ENCODE measurements around the gene HPSE2.
"Not testable (repeated sequence)": the region's sequence is repeated elsewhere in the genome, so short reads cannot be mapped to it uniquely, and the experiment has no call there.

HPSE2 gene

GRCh38 chr10:98908868-98909267 lies 326.8 kb downstream of the HPSE2 start:
- Histone ChIP-seq H3K36me3 (ENCODE audit: insufficient read depth, insufficient read length, low read length) (no peaks in the 10 kb centered on the region), H3K4me3 (ENCODE audit: insufficient read length, low read depth) (no peak overlapping the region), H3K4me1 (ENCODE audit: insufficient read depth, insufficient read length) (no peaks in the 10 kb centered on the region), H3K9ac (ENCODE audit: insufficient read length, low read depth) (no peak overlapping the region), H3K27me3 (ENCODE audit: insufficient read depth, insufficient read length) (no peaks in the 10 kb centered on the region), H3K9me3 (ENCODE audit: insufficient read depth, low read length) (no peaks in the 10 kb centered on the region)
- DNase-seq (ENCODE audit: low read depth, low spot score) = no peak
- TF ChIP-seq YY1 (IDR thresholded peaks at IDR 0.05; ENCODE audit: insufficient read depth, insufficient read length) (no peak), ZNF274 (IDR thresholded peaks at IDR 0.05; ENCODE audit: low read depth, low read length) (no peak), SUZ12 (IDR thresholded peaks at IDR 0.05; ENCODE audit: extremely low read depth, insufficient read depth, insufficient read length) (no peak)

GRCh38 chr10:98908247-98908646 lies 327.4 kb downstream of the HPSE2 start:
- H3K9ac ChIP-seq (ENCODE audit: insufficient read length, low read depth); H3K27me3 ChIP-seq (ENCODE audit: insufficient read depth, insufficient read length); H3K9me3 ChIP-seq (ENCODE audit: insufficient read depth, low read length); DNase-seq (ENCODE audit: low read depth, low spot score); H3K4me1 ChIP-seq (ENCODE audit: insufficient read depth, insufficient read length); H3K4me3 ChIP-seq (ENCODE audit: insufficient read length, low read depth); H3K36me3 ChIP-seq (ENCODE audit: insufficient read depth, insufficient read length, low read length): not testable (repeated sequence)

- H3K27me3 ChIP-seq (ENCODE audit: insufficient read depth, insufficient read length) = no peaks in the 10 kb centered on the region
- no peaks in the 10 kb centered on the region for H3K4me1 ChIP-seq (ENCODE audit: insufficient read depth, insufficient read length)
- no peaks in the 10 kb centered on the region for H3K36me3 ChIP-seq (ENCODE audit: insufficient read depth, insufficient read length, low read length)
- DNase-seq (ENCODE audit: low read depth, low spot score) = no peak
- no peak overlapping the region for H3K9ac ChIP-seq (ENCODE audit: insufficient read length, low read depth)
- no peaks in the 10 kb centered on the region for H3K9me3 ChIP-seq (ENCODE audit: insufficient read depth, low read length)
- no peak for TF ChIP-seq SUZ12 (IDR thresholded peaks at IDR 0.05; ENCODE audit: extremely low read depth, insufficient read depth, insufficient read length)
- H3K4me3 ChIP-seq (ENCODE audit: insufficient read length, low read depth) = no peak overlapping the region
Measured at GRCh38 chr10:98901441-98902110, 334.1 kb downstream of the HPSE2 start.

GRCh38 chr10:98899018-98899417 lies 336.6 kb downstream of the HPSE2 start:
- no peaks in the 10 kb centered on the region for H3K36me3 ChIP-seq (ENCODE audit: insufficient read depth, insufficient read length, low read length)
- no peak overlapping the region for H3K4me3 ChIP-seq (ENCODE audit: insufficient read length, low read depth)
- DNase-seq (ENCODE audit: low read depth, low spot score) = no peak
- no peak overlapping the region for H3K9ac ChIP-seq (ENCODE audit: insufficient read length, low read depth)
- TF ChIP-seq SUZ12 (IDR thresholded peaks at IDR 0.05; ENCODE audit: extremely low read depth, insufficient read depth, insufficient read length) (no peak), ZNF274 (IDR thresholded peaks at IDR 0.05; ENCODE audit: low read depth, low read length) (no peak), YY1 (IDR thresholded peaks at IDR 0.05; ENCODE audit: insufficient read depth, insufficient read length) (no peak)
- H3K27me3 ChIP-seq (ENCODE audit: insufficient read depth, insufficient read length) = no peaks in the 10 kb centered on the region
- no peaks in the 10 kb centered on the region for H3K9me3 ChIP-seq (ENCODE audit: insufficient read depth, low read length)
- H3K4me1 ChIP-seq (ENCODE audit: insufficient read depth, insufficient read length) = no peaks in the 10 kb centered on the region

- H3K27me3 ChIP-seq (ENCODE audit: insufficient read depth, insufficient read length) = no peaks in the 10 kb centered on the region
- H3K36me3 ChIP-seq (ENCODE audit: insufficient read depth, insufficient read length, low read length) = no peaks in the 10 kb centered on the region
- no peak overlapping the region for H3K4me3 ChIP-seq (ENCODE audit: insufficient read length, low read depth)
- H3K9me3 ChIP-seq (ENCODE audit: insufficient read depth, low read length) = no peaks in the 10 kb centered on the region
- no peaks in the 10 kb centered on the region for H3K4me1 ChIP-seq (ENCODE audit: insufficient read depth, insufficient read length)
- DNase-seq (ENCODE audit: low read depth, low spot score) = no peak
- H3K9ac ChIP-seq (ENCODE audit: insufficient read length, low read depth) = no peak overlapping the region
- TF ChIP-seq ZNF274 (IDR thresholded peaks at IDR 0.05; ENCODE audit: low read depth, low read length) (no peak), SUZ12 (IDR thresholded peaks at IDR 0.05; ENCODE audit: extremely low read depth, insufficient read depth, insufficient read length) (no peak), YY1 (IDR thresholded peaks at IDR 0.05; ENCODE audit: insufficient read depth, insufficient read length) (no peak)
Measured at GRCh38 chr10:98892523-98892922, 343.1 kb downstream of the HPSE2 start.

- Histone ChIP-seq H3K9ac (ENCODE audit: insufficient read length, low read depth) (no peak overlapping the region), H3K4me3 (ENCODE audit: insufficient read length, low read depth) (no peak overlapping the region), H3K27me3 (ENCODE audit: insufficient read depth, insufficient read length) (no peaks in the 10 kb centered on the region), H3K36me3 (ENCODE audit: insufficient read depth, insufficient read length, low read length) (no peaks in the 10 kb centered on the region), H3K9me3 (ENCODE audit: insufficient read depth, low read length) (no peaks in the 10 kb centered on the region), H3K4me1 (ENCODE audit: insufficient read depth, insufficient read length) (no peaks in the 10 kb centered on the region)
- no peak for DNase-seq (ENCODE audit: low read depth, low spot score)
- TF ChIP-seq SUZ12 (IDR thresholded peaks at IDR 0.05; ENCODE audit: extremely low read depth, insufficient read depth, insufficient read length) (no peak), YY1 (IDR thresholded peaks at IDR 0.05; ENCODE audit: insufficient read depth, insufficient read length) (no peak), ZNF274 (IDR thresholded peaks at IDR 0.05; ENCODE audit: low read depth, low read length) (no peak)
Measured at GRCh38 chr10:98886686-98887085, 349.0 kb downstream of the HPSE2 start.

GRCh38 chr10:98885378-98885777 lies 350.3 kb downstream of the HPSE2 start:
- H3K4me3 ChIP-seq (ENCODE audit: insufficient read length, low read depth) = no peak overlapping the region
- no peaks in the 10 kb centered on the region for H3K27me3 ChIP-seq (ENCODE audit: insufficient read depth, insufficient read length)
- H3K36me3 ChIP-seq (ENCODE audit: insufficient read depth, insufficient read length, low read length) = no peaks in the 10 kb centered on the region
- DNase-seq (ENCODE audit: low read depth, low spot score) = no peak
- TF ChIP-seq ZNF274 (IDR thresholded peaks at IDR 0.05; ENCODE audit: low read depth, low read length) = no peak
- no peaks in the 10 kb centered on the region for H3K4me1 ChIP-seq (ENCODE audit: insufficient read depth, insufficient read length)
- no peaks in the 10 kb centered on the region for H3K9me3 ChIP-seq (ENCODE audit: insufficient read depth, low read length)
- H3K9ac ChIP-seq (ENCODE audit: insufficient read length, low read depth) = no peak overlapping the region

- no peaks in the 10 kb centered on the region for H3K27me3 ChIP-seq (ENCODE audit: insufficient read depth, insufficient read length)
- H3K9ac ChIP-seq (ENCODE audit: insufficient read length, low read depth) = no peak overlapping the region
- no peak for DNase-seq (ENCODE audit: low read depth, low spot score)
- no peak for TF ChIP-seq YY1 (IDR thresholded peaks at IDR 0.05; ENCODE audit: insufficient read depth, insufficient read length)
- no peak for TF ChIP-seq SUZ12 (IDR thresholded peaks at IDR 0.05; ENCODE audit: extremely low read depth, insufficient read depth, insufficient read length)
- no peak for TF ChIP-seq ZNF274 (IDR thresholded peaks at IDR 0.05; ENCODE audit: low read depth, low read length)
- no peaks in the 10 kb centered on the region for H3K9me3 ChIP-seq (ENCODE audit: insufficient read depth, low read length)
- H3K36me3 ChIP-seq (ENCODE audit: insufficient read depth, insufficient read length, low read length) = no peaks in the 10 kb centered on the region
- H3K4me3 ChIP-seq (ENCODE audit: insufficient read length, low read depth) = no peak overlapping the region
- no peaks in the 10 kb centered on the region for H3K4me1 ChIP-seq (ENCODE audit: insufficient read depth, insufficient read length)
Measured at GRCh38 chr10:98881789-98882188, 353.9 kb downstream of the HPSE2 start.

All from NT2/D1 (cell line).